ENCODE measurements around the gene TUBGCP6. TPM values are rescaled to one million over a fixed set of nuclear protein-coding genes. Genes with fewer than 3 reads are reported as not detected.
A peak's percentile ranks its signal among the peaks of the same experiment; 100 is the strongest.

TUBGCP6 gene
- total RNA-seq, 2 experiments from 2014 or later, result 44.8 to 47.2 TPM

GRCh38 chr22:50249341-50250248 is 4.8 kb upstream of the TUBGCP6 start:
- POLR2A ChIA-PET, result interaction anchor here (1.3 to 2.6 kb wide), 3 partner anchors 10 to 93 kb away, joined by 3 to 7 read pairs (median 5); no protein-coding TSS in a partner anchor
- intact Hi-C loops (cut with micrococcal nuclease), result loop anchor here (5.0 kb wide), 1 partner anchor 93 kb away; the partner anchor contains the start of gene PPP6R2
- Mint-ChIP-seq H3K9me3 (no peaks in the 10 kb centered on the region), H3K4me1 (ENCODE audit: low read depth) (peaks cover 20% of the 10 kb centered on the region), H3K4me3 (peak overlapping the region; percentile 85), H3K27ac (no peak overlapping the region), H3K36me3 (ENCODE audit: low read depth) (peaks cover 13% of the 10 kb centered on the region), H3K27me3 (no peaks in the 10 kb centered on the region)
- no peak for DNase-seq
- no peak for ATAC-seq
- CTCF ChIA-PET, result interaction anchor here (1.3 to 2.0 kb wide), 2 partner anchors 13 to 249 kb away, joined by 4 to 6 read pairs; no protein-coding TSS in a partner anchor
- no peak for TF ChIP-seq CTCF (IDR thresholded peaks at IDR 0.05)

GRCh38 chr22:50248196-50249081 is 3.6 kb upstream of the TUBGCP6 start:
- no peak for DNase-seq
- no peak overlapping the region for H3K27ac Mint-ChIP-seq
- CTCF ChIA-PET, result no interaction called here
- no peaks in the 10 kb centered on the region for H3K27me3 Mint-ChIP-seq
- POLR2A ChIA-PET, result interaction anchor here (1.1 kb wide), 1 partner anchor 58 kb away, joined by 3 read pairs; no protein-coding TSS in a partner anchor
- H3K4me3 Mint-ChIP-seq, result no peak overlapping the region
- H3K9me3 Mint-ChIP-seq, result no peaks in the 10 kb centered on the region
- H3K36me3 Mint-ChIP-seq (ENCODE audit: low read depth), result peaks cover 18% of the 10 kb centered on the region
- intact Hi-C loops (cut with micrococcal nuclease), result no loop called here
- ATAC-seq, result no peak
- no peak for TF ChIP-seq CTCF (IDR thresholded peaks at IDR 0.05)
- peaks cover 20% of the 10 kb centered on the region for H3K4me1 Mint-ChIP-seq (ENCODE audit: low read depth)

DNA sequence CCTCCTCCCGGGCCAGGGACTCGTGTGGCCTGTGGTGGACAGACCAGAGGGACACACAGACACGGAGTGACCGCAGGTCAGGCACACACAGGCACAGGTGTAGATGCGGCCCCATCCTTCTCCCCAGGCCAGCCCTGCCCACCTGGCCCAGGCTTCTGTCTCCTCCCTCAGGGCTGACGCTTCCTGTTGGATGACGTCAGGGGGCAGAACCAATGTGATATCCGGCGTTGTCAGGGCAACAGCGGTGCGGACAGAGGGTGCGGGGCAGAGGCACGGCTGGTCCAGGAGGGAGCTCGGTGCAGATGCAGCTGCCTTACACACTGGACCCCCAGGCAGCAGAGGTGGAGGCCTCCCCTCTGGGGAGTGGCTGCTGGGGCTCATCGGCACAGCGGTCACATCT is 2.9 kb upstream of the TUBGCP6 start:
- POLR2A ChIA-PET, result interaction anchor here (1.1 to 2.0 kb wide), 3 partner anchors 57 to 69 kb away, joined by 3 to 8 read pairs (median 3); no protein-coding TSS in a partner anchor
- Mint-ChIP-seq H3K36me3 (ENCODE audit: low read depth) (peaks cover 18% of the 10 kb centered on the region), H3K9me3 (no peaks in the 10 kb centered on the region), H3K4me1 (ENCODE audit: low read depth) (peaks cover 21% of the 10 kb centered on the region), H3K4me3 (no peak overlapping the region), H3K27me3 (no peaks in the 10 kb centered on the region), H3K27ac (no peak overlapping the region)
- CTCF ChIA-PET, result interaction anchor here (0.9 to 1.4 kb wide), 2 partner anchors 11 to 60 kb away, joined by 3 to 4 read pairs; no protein-coding TSS in a partner anchor
- intact Hi-C loops (cut with micrococcal nuclease), result no loop called here
- DNase-seq, result peak; percentile 62
- no peak for TF ChIP-seq CTCF (IDR thresholded peaks at IDR 0.05)
- ATAC-seq, result no peak

DNA sequence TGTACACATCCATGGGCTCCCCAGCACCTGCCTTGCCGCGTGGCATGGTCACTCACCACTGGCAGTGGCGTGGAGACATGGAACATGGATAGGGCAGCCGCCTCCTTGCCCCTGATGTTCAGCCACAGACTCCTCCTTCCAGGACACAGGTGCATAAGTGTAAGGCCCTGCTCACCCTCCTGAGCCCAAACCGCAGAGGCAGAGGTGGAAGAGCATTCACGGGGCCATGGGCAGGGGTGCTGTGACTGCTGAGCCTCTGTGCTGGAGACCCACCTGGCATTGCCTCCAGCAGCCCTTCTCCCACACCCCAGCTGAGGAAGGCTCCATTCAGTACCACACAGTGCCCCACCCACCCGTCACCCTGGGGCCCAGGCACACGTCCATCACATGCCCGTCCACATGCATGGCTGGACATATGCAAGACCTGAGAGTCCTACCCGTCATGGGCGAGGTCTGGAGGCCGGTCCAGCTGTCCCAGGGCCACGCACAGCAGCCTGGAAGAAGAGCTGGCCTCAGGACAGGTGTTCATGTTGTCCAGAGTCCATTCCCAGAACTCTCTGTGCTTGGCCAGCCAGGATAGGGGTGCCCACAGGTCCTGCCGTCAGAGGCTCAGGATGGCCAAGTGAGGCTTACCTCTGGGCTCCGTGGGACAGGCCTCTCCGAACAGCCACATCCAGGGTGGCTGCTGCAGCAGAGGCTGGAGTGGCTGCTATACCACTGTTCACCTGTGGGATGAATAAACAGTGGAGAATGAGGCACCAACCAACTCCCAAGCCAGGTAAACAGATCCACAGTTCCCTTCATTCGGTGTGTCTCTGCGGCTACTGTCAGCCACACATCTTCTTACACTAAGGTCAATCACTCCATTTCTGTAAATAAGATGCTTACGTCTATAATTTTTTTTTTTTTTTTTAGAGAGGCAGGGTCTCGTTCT is 1.7 kb upstream of the TUBGCP6 start:
- TF ChIP-seq CTCF (IDR thresholded peaks at IDR 0.05), result peak; percentile 21
- peak overlapping the region; percentile 85 for H3K4me3 Mint-ChIP-seq
- intact Hi-C loops (cut with micrococcal nuclease), result no loop called here
- H3K9me3 Mint-ChIP-seq, result no peaks in the 10 kb centered on the region
- H3K4me1 Mint-ChIP-seq (ENCODE audit: low read depth), result peaks cover 28% of the 10 kb centered on the region
- CTCF ChIA-PET, result interaction anchor here (0.9 to 1.5 kb wide), 3 partner anchors 10 to 81 kb away, joined by 3 to 4 read pairs (median 4); no protein-coding TSS in a partner anchor
- no peaks in the 10 kb centered on the region for H3K27me3 Mint-ChIP-seq
- ATAC-seq, result no peak
- no peak overlapping the region for H3K27ac Mint-ChIP-seq
- POLR2A ChIA-PET, result interaction anchor here (1.1 to 2.0 kb wide), 4 partner anchors 16 to 279 kb away, joined by 3 to 8 read pairs (median 5); partner anchors contain the start of gene SCO2
- DNase-seq, result no peak
- H3K36me3 Mint-ChIP-seq (ENCODE audit: low read depth), result peaks cover 21% of the 10 kb centered on the region

Measured in activated CD8-positive, alpha-beta T cell treated with anti-CD3 and anti-CD28 coated beads for 36 hours (primary cell).